ENCODE data around the gene EVI5. TPM values are rescaled to one million over a fixed set of nuclear protein-coding genes. Genes with fewer than 3 reads are reported as not detected.

EVI5 gene
- total RNA-seq, 1 experiment from 2014 or later, result 31.2 TPM

DNA sequence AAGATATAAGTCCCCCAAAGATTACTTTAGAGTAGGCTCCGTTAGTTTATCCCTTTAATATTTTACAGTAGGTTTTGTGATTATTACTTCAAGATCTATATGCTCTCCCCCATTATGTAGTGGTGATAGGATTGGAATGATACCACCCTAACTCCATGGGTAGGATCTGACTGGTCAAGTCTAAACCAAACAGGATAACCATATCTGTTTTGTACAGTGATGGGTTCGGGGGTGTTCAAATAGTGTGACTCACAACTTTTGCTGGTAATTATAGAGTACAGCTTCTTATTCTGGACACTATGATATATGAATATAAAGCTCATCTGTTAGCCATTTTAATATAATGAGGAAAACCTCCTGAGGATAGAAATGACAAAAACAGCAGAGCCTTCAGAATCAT, 212.4 kb downstream of the EVI5 start:
- no peaks in the 10 kb centered on the region for H3K9me3 Mint-ChIP-seq (ENCODE audit: unreplicated experiment)
- peaks cover 8% of the 10 kb centered on the region for H3K36me3 Mint-ChIP-seq (ENCODE audit: insufficient read depth, unreplicated experiment)
- Histone ChIP-seq H3K4me1 (no peaks in the 10 kb centered on the region), H3K27me3 (replicated peaks; ENCODE audit: control insufficient read depth, insufficient read depth, low read length) (no peaks in the 10 kb centered on the region), H3K36me3 (ENCODE audit: control insufficient read depth, insufficient read depth, low read length) (no peaks in the 10 kb centered on the region), H3K4me3 (ENCODE audit: low read depth, low read length) (no peak overlapping the region), H3K9me3 (no peaks in the 10 kb centered on the region)
- no peak overlapping the region for H3K27ac Mint-ChIP-seq (ENCODE audit: unreplicated experiment)
- BruUV-seq (replicated peaks), result no TSS peak
- DNase-seq, result no peak
- intact Hi-C loops (cut with micrococcal nuclease; ENCODE audit: unreplicated experiment), result no loop called here
- no peak overlapping the region for H3K4me3 Mint-ChIP-seq (ENCODE audit: unreplicated experiment)
- H3K27me3 Mint-ChIP-seq (ENCODE audit: insufficient read depth, unreplicated experiment), result no peaks in the 10 kb centered on the region
- no peaks in the 10 kb centered on the region for H3K4me1 Mint-ChIP-seq (ENCODE audit: low read depth, unreplicated experiment)
- ChIA-PET POLR2A (no interaction called here), CTCF (no interaction called here)
- TF ChIP-seq, protein P1, sequence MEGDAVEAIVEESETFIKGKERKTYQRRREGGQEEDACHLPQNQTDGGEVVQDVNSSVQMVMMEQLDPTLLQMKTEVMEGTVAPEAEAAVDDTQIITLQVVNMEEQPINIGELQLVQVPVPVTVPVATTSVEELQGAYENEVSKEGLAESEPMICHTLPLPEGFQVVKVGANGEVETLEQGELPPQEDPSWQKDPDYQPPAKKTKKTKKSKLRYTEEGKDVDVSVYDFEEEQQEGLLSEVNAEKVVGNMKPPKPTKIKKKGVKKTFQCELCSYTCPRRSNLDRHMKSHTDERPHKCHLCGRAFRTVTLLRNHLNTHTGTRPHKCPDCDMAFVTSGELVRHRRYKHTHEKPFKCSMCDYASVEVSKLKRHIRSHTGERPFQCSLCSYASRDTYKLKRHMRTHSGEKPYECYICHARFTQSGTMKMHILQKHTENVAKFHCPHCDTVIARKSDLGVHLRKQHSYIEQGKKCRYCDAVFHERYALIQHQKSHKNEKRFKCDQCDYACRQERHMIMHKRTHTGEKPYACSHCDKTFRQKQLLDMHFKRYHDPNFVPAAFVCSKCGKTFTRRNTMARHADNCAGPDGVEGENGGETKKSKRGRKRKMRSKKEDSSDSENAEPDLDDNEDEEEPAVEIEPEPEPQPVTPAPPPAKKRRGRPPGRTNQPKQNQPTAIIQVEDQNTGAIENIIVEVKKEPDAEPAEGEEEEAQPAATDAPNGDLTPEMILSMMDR (IDR thresholded peaks at IDR 0.05; ENCODE audit: insufficient read depth in 1 of 2, low read depth in 1 of 2, low read length in 1 of 2, severe bottlenecking in 1 of 2, unreplicated experiment in 1 of 2), result no peak

DNA sequence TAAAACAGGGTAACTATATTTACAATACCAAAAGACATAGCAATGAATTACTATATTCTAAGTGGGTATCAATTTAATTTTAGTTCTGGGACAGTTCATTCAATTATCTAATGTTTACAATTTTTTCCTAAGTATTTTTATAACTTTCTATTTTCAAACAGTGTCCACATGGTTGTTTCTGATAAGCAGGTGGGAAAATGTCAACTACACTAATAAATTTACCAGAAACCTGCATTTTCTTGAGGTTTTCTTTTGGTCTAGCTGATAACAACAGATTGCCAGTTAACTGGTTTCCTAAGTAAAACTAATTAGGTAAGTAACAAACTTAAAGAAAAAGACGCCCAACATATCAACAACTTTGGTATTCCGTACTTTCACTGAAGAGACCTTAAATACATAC, 213.3 kb downstream of the EVI5 start:
- Mint-ChIP-seq H3K4me1 (ENCODE audit: low read depth, unreplicated experiment) (no peaks in the 10 kb centered on the region), H3K9me3 (ENCODE audit: unreplicated experiment) (no peaks in the 10 kb centered on the region), H3K4me3 (ENCODE audit: unreplicated experiment) (no peak overlapping the region), H3K27me3 (ENCODE audit: insufficient read depth, unreplicated experiment) (no peaks in the 10 kb centered on the region), H3K27ac (ENCODE audit: unreplicated experiment) (no peak overlapping the region), H3K36me3 (ENCODE audit: insufficient read depth, unreplicated experiment) (peaks cover 8% of the 10 kb centered on the region)
- intact Hi-C loops (cut with micrococcal nuclease; ENCODE audit: unreplicated experiment), result no loop called here
- POLR2A ChIA-PET, result no interaction called here
- Histone ChIP-seq H3K36me3 (ENCODE audit: control insufficient read depth, insufficient read depth, low read length) (no peaks in the 10 kb centered on the region), H3K27me3 (replicated peaks; ENCODE audit: control insufficient read depth, insufficient read depth, low read length) (no peaks in the 10 kb centered on the region), H3K9me3 (no peaks in the 10 kb centered on the region), H3K4me1 (no peaks in the 10 kb centered on the region), H3K4me3 (ENCODE audit: low read depth, low read length) (no peak overlapping the region)
- BruUV-seq (replicated peaks), result no TSS peak
- DNase-seq, result no peak
- CTCF ChIA-PET, result no interaction called here
- TF ChIP-seq, protein P1 (IDR thresholded peaks at IDR 0.05; ENCODE audit: insufficient read depth in 1 of 2, low read depth in 1 of 2, low read length in 1 of 2, severe bottlenecking in 1 of 2, unreplicated experiment in 1 of 2), result no peak

DNA sequence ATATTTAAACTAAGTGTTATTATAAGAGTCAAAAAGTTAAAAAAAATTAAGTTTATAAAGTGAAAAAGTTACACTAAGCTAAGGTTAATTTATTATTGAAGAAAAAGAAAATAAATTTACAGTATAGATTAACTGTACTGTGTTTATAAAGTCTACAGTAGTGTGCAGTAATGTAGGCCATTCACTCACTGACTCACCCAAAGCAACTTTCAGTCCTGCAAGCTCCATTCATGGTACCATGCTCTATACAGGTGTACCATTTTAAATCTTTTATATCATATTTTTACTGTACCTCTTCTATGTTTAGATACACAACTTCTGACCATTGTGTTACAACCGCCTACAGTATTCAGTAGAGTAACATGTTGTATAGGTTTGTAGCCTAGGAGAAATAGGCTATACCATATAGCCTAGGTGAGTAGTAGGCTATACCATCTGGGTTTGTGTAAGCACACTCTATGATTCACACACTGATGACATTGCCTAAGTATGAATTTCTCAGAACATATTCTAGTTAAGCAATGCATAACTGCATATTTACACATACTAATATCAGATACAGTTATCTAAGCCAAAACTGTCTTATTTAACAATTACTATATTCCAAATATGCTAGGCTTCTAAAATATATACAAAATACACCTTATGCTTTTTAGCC, 217.6 kb downstream of the EVI5 start:
- Mint-ChIP-seq H3K9me3 (ENCODE audit: unreplicated experiment) (no peaks in the 10 kb centered on the region), H3K36me3 (ENCODE audit: insufficient read depth, unreplicated experiment) (peaks cover 8% of the 10 kb centered on the region), H3K4me3 (ENCODE audit: unreplicated experiment) (no peak overlapping the region), H3K4me1 (ENCODE audit: low read depth, unreplicated experiment) (no peaks in the 10 kb centered on the region), H3K27me3 (ENCODE audit: insufficient read depth, unreplicated experiment) (no peaks in the 10 kb centered on the region), H3K27ac (ENCODE audit: unreplicated experiment) (no peak overlapping the region)
- Histone ChIP-seq H3K4me3 (ENCODE audit: low read depth, low read length) (no peak overlapping the region), H3K9me3 (no peaks in the 10 kb centered on the region), H3K27me3 (replicated peaks; ENCODE audit: control insufficient read depth, insufficient read depth, low read length) (no peaks in the 10 kb centered on the region), H3K36me3 (ENCODE audit: control insufficient read depth, insufficient read depth, low read length) (no peaks in the 10 kb centered on the region), H3K4me1 (no peaks in the 10 kb centered on the region)
- no TSS peak for BruUV-seq (replicated peaks)
- ChIA-PET POLR2A (no interaction called here), CTCF (no interaction called here)
- TF ChIP-seq, protein P1 (IDR thresholded peaks at IDR 0.05; ENCODE audit: insufficient read depth in 1 of 2, low read depth in 1 of 2, low read length in 1 of 2, severe bottlenecking in 1 of 2, unreplicated experiment in 1 of 2), result no peak
- intact Hi-C loops (cut with micrococcal nuclease; ENCODE audit: unreplicated experiment), result no loop called here
- no peak for DNase-seq

Measured in Caco-2 (cell line).